GM23248 (cell line): ENCODE data around the gene MGST2.

Experiments
- EZH2 ChIP-seq: fragments of 200-600 bp; sonication (generic); IDR thresholded peaks from 2 replicates; pipeline ENCODE4 v1.6.1; 2018; ENCODE audit warnings: antibody characterized with exemption, mild to moderate bottlenecking; ENCODE audit not compliant: insufficient read depth, poor library complexity, severe bottlenecking
- EZH2phosphoT487 ChIP-seq: fragments of 200-600 bp; sonication (generic); IDR thresholded peaks from 2 replicates; pipeline ENCODE4 v1.6.1; 2018; ENCODE audit warnings: antibody characterized with exemption, moderate library complexity, mild to moderate bottlenecking, low read depth; ENCODE audit not compliant: insufficient read depth

DNA sequence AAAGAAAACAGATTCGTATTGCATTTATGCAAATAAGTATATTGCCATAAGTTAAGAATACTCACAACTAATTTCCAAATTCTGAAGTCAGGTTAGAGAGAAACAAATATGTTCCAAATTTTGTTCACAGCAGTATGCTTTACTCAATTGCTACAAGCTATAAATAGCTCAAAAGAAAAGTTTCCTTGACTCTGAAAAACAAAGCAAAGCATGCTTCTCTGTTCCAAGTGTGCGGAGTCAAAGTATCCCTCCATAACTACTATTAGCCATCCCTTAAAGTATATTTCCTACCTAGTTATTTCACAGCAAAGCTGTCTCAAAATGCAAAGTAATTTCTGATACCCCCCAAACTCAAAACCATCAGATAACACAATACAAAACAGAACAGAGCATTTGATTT, 47.3 kb downstream of the MGST2 start:
- TF ChIP-seq EZH2 (no peak), EZH2phosphoT487 (no peak)
